ENCODE measurements around the gene LLPH.

Gene LLPH

DNA sequence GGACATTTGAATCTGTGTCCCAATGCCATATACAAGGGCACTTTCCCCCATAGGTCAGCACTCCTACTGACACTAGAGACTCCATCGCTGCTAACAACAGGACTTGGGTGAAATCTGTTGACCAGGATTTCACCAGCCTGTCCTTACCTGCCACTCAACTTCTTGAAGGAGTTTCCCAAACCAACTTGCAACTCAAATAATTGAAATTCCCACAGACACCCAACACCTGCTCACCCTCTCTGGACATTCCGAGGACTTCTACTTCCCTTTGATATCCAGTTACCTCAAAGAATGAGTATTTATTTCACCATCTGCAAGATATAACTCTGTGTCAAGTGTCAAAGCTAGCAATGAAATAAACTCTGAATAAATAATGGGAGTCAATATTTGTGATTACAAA lies 44.6 kb downstream of the LLPH start:
- no peak for DNase-seq

DNA sequence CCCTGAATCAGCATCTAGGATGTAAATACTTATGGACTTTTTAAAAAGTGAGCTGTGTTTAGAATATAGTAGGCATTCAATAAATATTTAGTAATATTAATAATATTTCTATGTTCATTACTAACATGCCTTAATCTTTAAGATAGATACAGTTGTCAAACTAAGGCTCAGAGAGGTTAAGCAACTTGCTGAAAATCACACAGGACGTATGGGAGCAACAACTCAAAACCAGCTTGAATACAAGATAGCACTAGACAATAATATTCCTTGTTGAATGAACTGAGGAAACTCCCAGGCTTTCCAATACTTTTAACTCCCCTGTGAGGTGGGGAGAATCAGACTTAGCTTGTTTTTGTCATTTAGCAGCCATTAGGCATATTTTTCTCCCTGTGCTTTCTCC lies 45.3 kb downstream of the LLPH start:
- no peak for DNase-seq

DNA sequence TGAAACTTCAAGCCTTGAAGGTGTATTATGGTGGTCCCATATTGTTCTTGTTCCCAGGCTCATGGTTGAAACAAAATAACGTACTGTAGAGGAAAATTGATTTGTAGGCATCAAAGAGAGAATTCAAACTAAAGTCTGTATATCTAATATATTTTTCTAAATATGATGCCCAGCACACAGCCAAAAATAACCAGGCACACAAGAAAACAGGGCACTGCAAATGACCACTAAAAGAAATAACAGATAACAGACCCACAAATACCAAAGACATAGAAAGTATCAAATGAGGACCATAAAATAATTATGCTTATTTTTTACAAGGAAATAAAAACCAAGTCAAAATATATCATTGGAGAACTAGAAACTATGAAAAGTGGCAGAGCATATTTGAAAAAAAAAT lies 46.8 kb downstream of the LLPH start:
- DNase-seq, result no peak

DNA sequence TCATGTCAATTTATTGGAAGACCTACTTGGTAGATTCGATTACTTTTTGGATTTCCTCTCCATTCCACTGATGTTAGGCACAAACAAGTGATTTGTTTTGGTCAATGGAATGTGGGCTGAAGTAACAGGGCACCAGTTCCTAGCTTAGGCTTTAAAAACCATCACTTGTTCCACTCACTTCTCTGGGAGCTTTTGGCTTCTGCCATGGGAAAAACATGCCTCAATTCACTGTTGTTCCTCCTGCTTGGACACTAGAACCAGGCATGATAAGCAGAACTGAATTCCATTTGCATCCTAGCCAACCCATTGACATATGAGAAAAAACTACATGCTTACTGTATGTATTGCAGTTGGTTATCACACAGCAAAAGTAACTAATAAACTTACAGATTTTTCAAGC lies 47.8 kb downstream of the LLPH start:
- no peak for DNase-seq

DNA sequence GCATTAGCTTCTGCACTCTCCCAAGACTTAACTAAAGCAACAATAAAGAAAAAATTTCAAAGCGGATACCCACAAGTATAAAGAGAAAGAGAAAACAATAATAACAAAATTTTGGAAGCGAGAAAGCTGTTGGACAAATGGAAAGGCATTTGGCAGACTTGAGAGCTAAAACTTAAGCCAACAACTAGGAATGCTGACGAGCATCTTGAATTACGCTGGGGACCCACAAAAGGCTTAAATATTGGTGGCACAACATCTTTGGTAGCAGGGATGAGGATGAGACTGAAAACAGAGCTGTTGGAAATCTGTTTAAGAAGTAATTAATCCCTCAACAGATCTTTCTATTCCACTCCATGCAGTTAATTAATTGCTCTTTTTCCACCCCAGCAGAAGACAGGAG lies 49.8 kb downstream of the LLPH start:
- DNase-seq, result no peak

DNA sequence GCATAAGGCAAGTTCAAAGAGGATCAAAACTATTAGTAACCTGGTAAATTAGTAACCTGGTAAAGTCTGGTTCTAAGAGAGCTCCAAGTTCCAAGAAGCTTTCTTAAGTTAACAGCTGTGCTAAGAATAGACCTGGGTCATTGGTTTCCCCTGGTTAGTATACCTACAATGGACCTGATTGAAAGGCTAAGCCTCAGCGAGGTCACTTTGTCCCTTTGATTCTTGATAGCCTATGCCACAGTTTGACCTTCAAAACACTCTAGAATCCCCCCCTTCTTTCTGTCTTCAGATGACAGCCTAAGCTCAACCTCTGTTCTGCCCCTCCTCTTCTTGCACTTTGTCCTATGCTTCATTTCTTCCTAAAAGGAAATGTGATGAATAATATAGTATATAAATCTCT lies 53.0 kb downstream of the LLPH start:
- DNase-seq, result no peak

DNA sequence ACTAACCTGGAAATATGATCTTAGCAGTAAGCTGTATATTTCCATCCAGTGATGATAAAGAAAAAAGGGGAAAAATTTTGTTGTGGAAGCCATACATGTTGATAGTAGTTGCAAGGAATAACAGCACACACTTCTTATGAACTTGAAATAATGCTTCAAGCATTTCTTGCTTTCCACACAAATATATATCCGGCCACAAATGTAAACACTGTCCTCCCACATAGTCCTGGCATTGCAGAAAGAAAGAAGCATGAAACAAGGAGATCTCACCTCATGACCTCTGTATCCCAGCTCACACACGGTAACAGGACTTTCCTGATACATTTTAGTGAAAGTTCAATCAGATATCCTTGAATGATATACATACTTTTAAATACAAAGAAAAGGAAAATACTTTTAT lies 56.0 kb downstream of the LLPH start:
- DNase-seq, result no peak

DNA sequence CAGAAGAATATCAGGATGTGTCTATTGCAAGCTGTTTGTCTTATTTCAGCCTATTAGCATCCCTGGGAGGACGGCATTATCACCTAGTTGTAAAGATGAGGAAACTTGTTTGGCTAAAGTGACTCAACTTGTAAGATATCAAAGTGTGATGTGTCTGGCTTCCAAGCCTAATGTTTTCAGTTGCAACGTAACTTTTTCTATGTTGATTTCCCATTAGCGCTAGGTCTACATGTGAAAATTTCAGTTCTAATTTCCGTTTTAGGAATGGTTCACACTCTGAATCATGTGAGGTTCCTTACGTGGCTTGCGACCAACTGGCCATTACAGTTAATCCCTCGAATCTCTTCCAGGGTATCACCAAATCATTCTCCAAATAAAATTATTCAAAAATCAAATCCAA lies 58.0 kb downstream of the LLPH start:
- no peak for DNase-seq

DNA sequence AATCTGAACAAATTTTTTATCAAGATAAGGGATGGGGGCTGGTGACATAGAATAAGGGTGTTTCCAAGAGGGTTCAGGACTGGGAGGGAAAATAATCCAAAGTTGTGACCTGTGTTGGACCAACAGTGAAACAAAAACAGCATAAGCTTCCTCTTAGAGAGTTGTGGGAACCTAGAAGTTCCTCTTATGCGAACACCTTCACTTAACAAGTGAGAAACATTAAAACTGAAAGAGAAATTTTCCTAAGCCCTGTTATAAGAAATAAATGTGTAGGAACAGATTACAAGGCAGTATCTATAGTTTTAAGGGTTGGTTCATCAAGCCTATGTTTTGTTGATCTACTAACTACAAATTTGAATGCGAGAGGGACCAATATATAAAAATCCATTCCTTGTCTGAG lies 58.4 kb downstream of the LLPH start:
- no peak for DNase-seq

DNA sequence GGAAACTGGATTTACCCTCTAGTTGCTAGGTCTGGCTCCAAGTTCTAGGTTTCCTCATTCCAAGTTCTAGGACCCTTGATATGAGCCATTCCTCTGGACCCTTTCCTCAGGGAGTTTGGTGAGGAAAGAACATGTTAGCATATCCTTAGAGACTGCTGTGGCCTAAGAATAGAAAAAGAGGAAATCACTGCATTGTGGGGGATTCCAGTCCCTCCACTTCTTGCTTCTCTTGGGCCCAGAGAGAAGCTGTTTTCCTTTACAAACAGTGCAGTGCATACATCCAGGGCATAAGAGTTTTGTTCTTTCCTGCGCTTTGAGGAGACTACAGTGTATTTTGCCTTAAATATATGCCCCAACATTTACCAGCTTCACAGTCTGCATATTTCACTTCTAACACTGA lies 59.0 kb downstream of the LLPH start:
- no peak for DNase-seq

DNA sequence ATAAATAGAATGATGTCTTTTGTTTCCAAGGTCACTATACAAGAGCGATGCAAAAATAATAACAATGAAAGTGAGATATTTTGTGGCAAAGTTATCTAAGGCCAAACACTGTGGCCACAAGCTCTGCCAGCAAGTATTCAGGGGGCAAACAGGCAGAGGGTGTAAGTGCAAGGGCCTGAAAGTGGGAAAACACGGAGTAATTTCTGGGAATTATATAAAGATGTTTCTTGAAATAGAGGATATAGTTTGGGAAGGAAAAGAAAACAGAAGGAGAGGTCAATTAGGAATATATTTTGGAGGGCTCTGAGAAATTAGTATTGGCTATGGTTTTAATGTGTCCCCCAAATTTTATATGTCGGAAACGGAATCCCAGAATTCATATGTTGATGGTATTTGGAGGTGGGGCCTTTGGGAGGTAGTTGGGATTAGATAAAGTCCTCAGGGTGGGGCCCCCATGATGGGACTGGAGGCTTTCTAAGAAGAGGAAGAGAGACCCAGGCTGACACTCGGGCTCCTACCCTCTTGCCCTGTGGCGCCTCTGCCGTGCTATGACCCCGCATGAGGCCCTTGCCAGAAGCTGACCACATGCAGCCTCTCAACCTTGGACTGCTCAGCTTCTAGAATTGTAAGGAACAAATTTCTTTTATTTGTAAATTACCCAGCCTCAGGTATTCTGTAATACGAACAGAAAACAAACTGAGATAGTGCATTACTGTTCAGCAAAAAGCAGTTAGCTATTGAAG lies 60.0 kb downstream of the LLPH start:
- DNase-seq, result no peak

DNA sequence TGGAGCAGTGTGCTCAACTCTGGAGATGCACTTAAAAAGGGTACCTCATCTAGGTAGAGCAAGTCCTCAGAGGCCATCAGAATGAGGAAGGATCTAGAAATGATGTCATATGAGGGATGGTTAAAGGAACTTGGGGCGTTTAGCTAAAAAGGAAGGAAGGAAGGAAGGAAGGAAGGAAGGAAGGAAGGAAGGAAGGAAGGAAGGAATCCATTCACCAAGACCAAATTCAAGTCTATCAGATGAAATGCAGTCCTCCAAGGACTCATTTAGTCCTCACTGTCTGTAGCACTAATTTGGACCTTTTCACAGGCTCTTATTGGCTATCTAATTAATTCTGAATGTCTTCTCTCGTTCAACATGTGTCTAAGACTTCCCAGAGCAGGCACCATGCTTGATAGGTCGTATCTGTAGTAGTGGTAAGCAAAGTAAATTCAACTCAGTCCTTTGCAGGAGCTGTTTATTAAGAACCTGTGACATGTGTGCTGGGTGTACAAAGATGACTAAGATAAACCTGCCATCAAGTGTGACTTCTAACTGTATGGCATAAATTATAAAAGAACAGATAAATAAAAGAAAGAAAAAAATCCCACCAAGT lies 63.5 kb downstream of the LLPH start:
- DNase-seq, result no peak
